GM18507 (cell line): ENCODE results near the gene PCBP2.

Source experiments
- DNase-seq: peaks from one replicate; pipeline ENCODE4 v3.0.0; 2011; ENCODE audit warnings: low read depth; ENCODE audit not compliant: insufficient read length; ENCODE audit errors: extremely low spot score
- FAIRE-seq: peaks from 2 replicates; lab custom pipeline; 2011; peaks lifted over from hg19 to GRCh38; lab: Jason Lieb, UNC

The PCBP2 gene

GRCh38 chr12:53486736-53487487 is 35.0 kb downstream of the PCBP2 start:
- DNase-seq (no peak), FAIRE-seq (no peak)

- DNase-seq (no peak), FAIRE-seq (no peak)
Measured at GRCh38 chr12:53489242-53489864, 37.5 kb downstream of the PCBP2 start.

- DNase-seq (no peak), FAIRE-seq (no peak)
Measured at GRCh38 chr12:53492188-53492587, 40.3 kb downstream of the PCBP2 start.

- FAIRE-seq (peak; percentile 90), DNase-seq (peak; percentile 81)
Measured at GRCh38 chr12:53492830-53493609, 41.1 kb downstream of the PCBP2 start.

GRCh38 chr12:53493610-53494391 is 41.9 kb downstream of the PCBP2 start:
- DNase-seq = no peak
- FAIRE-seq = no peak

- DNase-seq (no peak), FAIRE-seq (no peak)
Measured at GRCh38 chr12:53495903-53496751, 44.2 kb downstream of the PCBP2 start.

- DNase-seq (no peak), FAIRE-seq (no peak)
Measured at GRCh38 chr12:53496752-53497032, 44.8 kb downstream of the PCBP2 start.

GRCh38 chr12:53497461-53497860 is 45.6 kb downstream of the PCBP2 start:
- DNase-seq (no peak), FAIRE-seq (no peak)

GRCh38 chr12:53498235-53498630 is 46.3 kb downstream of the PCBP2 start:
- FAIRE-seq = no peak
- DNase-seq = no peak

GRCh38 chr12:53499266-53500141 is 47.6 kb downstream of the PCBP2 start, which contains the start of gene MAP3K12:
Gene MAP3K12 (minus strand): TSS chr12:53499458. CDS start chr12:53487391, 12,067 bp downstream.
- DNase-seq = no peak
- no peak for FAIRE-seq

GRCh38 chr12:53500142-53500775 is 48.4 kb downstream of the PCBP2 start:
- FAIRE-seq (no peak), DNase-seq (no peak)

- peak; percentile 99 for FAIRE-seq
- peak; percentile 88 for DNase-seq
Measured at GRCh38 chr12:53500776-53501614, 49.1 kb downstream of the PCBP2 start, which contains the start of gene TARBP2. Gene TARBP2 (plus strand): TSS chr12:53501283. CDS start chr12:53501409, 126 bp downstream.

GRCh38 chr12:53501615-53502181 is 49.8 kb downstream of the PCBP2 start:
- FAIRE-seq (no peak), DNase-seq (no peak)

- no peak for DNase-seq
- FAIRE-seq = no peak
Measured at GRCh38 chr12:53502331-53502730, 50.4 kb downstream of the PCBP2 start.

- DNase-seq = no peak
- no peak for FAIRE-seq
Measured at GRCh38 chr12:53502983-53503728, 51.3 kb downstream of the PCBP2 start.
